ENCODE data around the gene TOR4A.
"Not testable (repeated sequence)": the region's sequence is repeated elsewhere in the genome, so short reads cannot be mapped to it uniquely, and the experiment has no call there.

TOR4A gene

GRCh38 chr9:137320555-137321384 is 43.2 kb downstream of the TOR4A start:
- DNase-seq, result no peak

- no peak for DNase-seq
These were observed 44.3 kb downstream of the TOR4A start for GRCh38 chr9:137321726-137322361.

GRCh38 chr9:137323531-137324331 is 46.2 kb downstream of the TOR4A start:
- DNase-seq, result no peak

- DNase-seq, result no peak
These were observed 47.6 kb downstream of the TOR4A start for GRCh38 chr9:137325124-137325523.

GRCh38 chr9:137325799-137326198 is 48.3 kb downstream of the TOR4A start:
- no peak for DNase-seq

- DNase-seq, result no peak
These were observed 49.0 kb downstream of the TOR4A start for GRCh38 chr9:137326445-137327065.

GRCh38 chr9:137327641-137328550 is 50.4 kb downstream of the TOR4A start:
- not testable (repeated sequence) for DNase-seq

GRCh38 chr9:137329590-137329989 is 52.1 kb downstream of the TOR4A start:
- not testable (repeated sequence) for DNase-seq

GRCh38 chr9:137330689-137331088 is 53.2 kb downstream of the TOR4A start:
- DNase-seq, result no peak

- DNase-seq, result no peak
These were observed 54.4 kb downstream of the TOR4A start for GRCh38 chr9:137331929-137332328.

Data from activated gamma-delta T cell (primary cell).